PC-3 (cell line): ENCODE results near the gene POMP. TPM values are rescaled to one million over a fixed set of nuclear protein-coding genes. Genes with fewer than 3 reads are reported as not detected.

Source experiments
- ATAC-seq: fragments of 200-7000 bp; cut with Tn5 transposase; 2 replicates; pipeline ENCODE4 v1.9.1; 2020; ENCODE audit warnings: mild to moderate bottlenecking, moderate library complexity
- BruUV-seq: library from RNA; stranded (reverse); fragments of 400-500 nt; replicated peaks from 2 replicates; lab custom pipeline; 2021; lab: Mats Ljungman, UMichigan
- CTCF ChIA-PET: fragments of 300-600 bp; sonication (Branson Sonifier 250); formaldehyde crosslinking; loops from one replicate; lab custom pipeline; 2022; ENCODE audit warnings: antibody characterized with exemption; lab: Charles Lee
- POLR2A ChIA-PET: fragments of 300-600 bp; sonication (Branson Sonifier 250); formaldehyde crosslinking; loops from one replicate; lab custom pipeline; 2022; ENCODE audit warnings: antibody characterized with exemption; ENCODE audit not compliant: unreplicated experiment; lab: Charles Lee
- DNase-seq: peaks from one replicate; pipeline ENCODE4 v3.0.0-alpha.2; 2015
- H2AFZ ChIP-seq: fragments of 300-600 bp; sonication (generic); 2 replicates; pipeline ENCODE4 v1.6.0; 2016; ENCODE audit warnings: antibody characterized with exemption, low read length
- H3F3A ChIP-seq: fragments of 300-600 bp; sonication (generic); one replicate; pipeline ENCODE4 v1.6.0; 2017; ENCODE audit warnings: antibody characterized with exemption, low read length, control low read depth, mild to moderate bottlenecking; ENCODE audit not compliant: unreplicated experiment
- H3K27ac ChIP-seq: fragments of 300-600 bp; sonication (generic); 2 replicates; pipeline ENCODE4 v1.5.1; 2016; ENCODE audit warnings: mild to moderate bottlenecking, low read length
- H3K27me3 ChIP-seq: fragments of 300-600 bp; sonication (generic); 2 replicates; pipeline ENCODE4 v1.6.1; 2016; ENCODE audit warnings: low read length, mixed read lengths
- H3K36me3 ChIP-seq: fragments of 300-600 bp; sonication (generic); 2 replicates; pipeline ENCODE4 v1.6.1; 2016; ENCODE audit warnings: low read depth, mixed run types, low read length, mixed read lengths
- H3K4me1 ChIP-seq: fragments of 300-600 bp; sonication (generic); 2 replicates; pipeline ENCODE4 v1.5.1; 2016; ENCODE audit warnings: low read length; ENCODE audit not compliant: insufficient read depth
- H3K4me2 ChIP-seq: fragments of 300-600 bp; sonication (generic); 2 replicates; pipeline ENCODE4 v1.6.0; 2016; ENCODE audit warnings: low read length
- H3K4me3 ChIP-seq: fragments of 300-600 bp; sonication (generic); 2 replicates; pipeline ENCODE4 v1.5.1; 2016; ENCODE audit warnings: mild to moderate bottlenecking, low read length, mixed read lengths
- H3K79me2 ChIP-seq: fragments of 300-600 bp; sonication (generic); 2 replicates; pipeline ENCODE4 v1.6.1; 2017; ENCODE audit warnings: low read length, mixed read lengths
- H3K9ac ChIP-seq: fragments of 300-600 bp; sonication (generic); 2 replicates; pipeline ENCODE4 v1.6.0; 2016; ENCODE audit warnings: mild to moderate bottlenecking, low read length
- H3K9me2 ChIP-seq: fragments of 300-600 bp; sonication (generic); replicated peaks from 2 replicates; pipeline ENCODE4 v1.6.1; 2016; ENCODE audit warnings: mixed run types, low read length, mixed read lengths
- H3K9me3 ChIP-seq: fragments of 300-600 bp; sonication (generic); 2 replicates; pipeline ENCODE4 v1.6.1; 2016; ENCODE audit warnings: low read length, mixed read lengths
- H4K20me1 ChIP-seq: fragments of 300-600 bp; sonication (generic); 2 replicates; pipeline ENCODE4 v1.6.1; 2016; ENCODE audit warnings: low read length, mixed read lengths
- EZH2 ChIP-seq: fragments of 300-600 bp; sonication (generic); IDR thresholded peaks from one replicate; pipeline ENCODE4 v1.6.1; 2017; ENCODE audit warnings: antibody characterized with exemption, mild to moderate bottlenecking, low read length; ENCODE audit not compliant: unreplicated experiment
- EZH2phosphoT487 ChIP-seq: fragments of 300-600 bp; sonication (generic); IDR thresholded peaks from 2 replicates; pipeline ENCODE4 v1.6.1; 2018; ENCODE audit warnings: mild to moderate bottlenecking, antibody characterized with exemption, low read length, borderline replicate concordance
- intact Hi-C: fragments of 100-400 bp; cut with micrococcal nuclease; formaldehyde crosslinking; loops from 2 replicates; pipeline ENCODE4 v1.9.0; 2023
- total RNA-seq: library from RNA; depleted of rRNA; stranded (reverse); fragments of >200 nt; gene quantifications from 2 replicates; pipeline ENCODE4 v1.2.3, GENCODE V29; 2014
- TF ChIP-seq, protein P1 (sequence below): fragments of 300-600 bp; sonication (generic); conservative IDR thresholded peaks from 2 replicates; pipeline ENCODE4 v1.5.1; 2017; ENCODE audit warnings: antibody characterized with exemption, low read depth, mild to moderate bottlenecking, low read length

POMP gene
- total RNA-seq, 1 experiment from 2014 or later, result 92.8 TPM

DNA sequence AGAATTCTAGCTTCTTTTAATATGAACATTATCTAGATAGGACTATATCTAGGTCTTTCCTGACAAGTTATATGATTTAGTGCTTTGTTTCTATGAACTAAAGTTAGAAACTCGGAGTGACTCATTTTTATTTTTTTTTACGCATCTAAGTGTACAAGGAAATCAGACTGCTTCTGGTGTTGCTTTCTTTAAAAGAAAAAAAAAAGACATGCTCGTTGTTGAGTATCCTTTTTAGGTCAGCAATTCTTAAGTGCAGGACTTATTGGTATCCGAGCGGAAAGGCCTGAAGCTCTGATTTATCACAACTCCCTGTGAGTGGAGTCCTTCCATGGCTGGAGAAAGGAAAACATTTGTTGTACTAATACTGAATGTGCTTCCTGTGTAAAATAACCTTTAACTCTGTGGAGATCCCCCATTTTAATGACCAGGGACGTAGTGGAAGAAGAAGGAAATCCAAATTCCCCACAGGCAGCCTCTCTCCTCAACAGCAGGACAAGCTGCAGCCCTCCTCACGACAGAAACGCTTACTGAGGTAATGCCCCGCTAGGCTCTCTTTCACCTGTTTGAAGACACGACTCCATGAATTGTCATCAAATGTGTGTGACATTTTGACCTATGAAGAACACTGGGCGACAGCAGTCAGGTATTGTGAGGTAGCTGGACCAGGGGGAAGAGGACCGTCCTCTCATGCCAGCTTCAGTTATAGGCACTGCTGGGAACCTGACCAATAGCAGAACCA lies 17.9 kb upstream of the POMP start:
- Histone ChIP-seq H3F3A (no peaks in the 10 kb centered on the region), H3K9me2 (no peaks in the 10 kb centered on the region), H3K27me3 (no peaks in the 10 kb centered on the region), H2AFZ (no peak overlapping the region), H3K4me3 (no peak overlapping the region), H3K4me2 (no peak overlapping the region), H3K36me3 (no peaks in the 10 kb centered on the region), H3K9me3 (no peaks in the 10 kb centered on the region), H4K20me1 (no peaks in the 10 kb centered on the region), H3K4me1 (peaks cover 5% of the 10 kb centered on the region; the same call in 1 of the 2 replicates), H3K27ac (no peak overlapping the region), H3K79me2 (no peaks in the 10 kb centered on the region), H3K9ac (no peak overlapping the region)
- no TSS peak for BruUV-seq
- intact Hi-C loops, result no loop called here
- no peak for DNase-seq
- ChIA-PET POLR2A (no interaction called here), CTCF (no interaction called here)
- TF ChIP-seq EZH2phosphoT487, result no peak
- no peak for TF ChIP-seq EZH2
- TF ChIP-seq, protein P1, sequence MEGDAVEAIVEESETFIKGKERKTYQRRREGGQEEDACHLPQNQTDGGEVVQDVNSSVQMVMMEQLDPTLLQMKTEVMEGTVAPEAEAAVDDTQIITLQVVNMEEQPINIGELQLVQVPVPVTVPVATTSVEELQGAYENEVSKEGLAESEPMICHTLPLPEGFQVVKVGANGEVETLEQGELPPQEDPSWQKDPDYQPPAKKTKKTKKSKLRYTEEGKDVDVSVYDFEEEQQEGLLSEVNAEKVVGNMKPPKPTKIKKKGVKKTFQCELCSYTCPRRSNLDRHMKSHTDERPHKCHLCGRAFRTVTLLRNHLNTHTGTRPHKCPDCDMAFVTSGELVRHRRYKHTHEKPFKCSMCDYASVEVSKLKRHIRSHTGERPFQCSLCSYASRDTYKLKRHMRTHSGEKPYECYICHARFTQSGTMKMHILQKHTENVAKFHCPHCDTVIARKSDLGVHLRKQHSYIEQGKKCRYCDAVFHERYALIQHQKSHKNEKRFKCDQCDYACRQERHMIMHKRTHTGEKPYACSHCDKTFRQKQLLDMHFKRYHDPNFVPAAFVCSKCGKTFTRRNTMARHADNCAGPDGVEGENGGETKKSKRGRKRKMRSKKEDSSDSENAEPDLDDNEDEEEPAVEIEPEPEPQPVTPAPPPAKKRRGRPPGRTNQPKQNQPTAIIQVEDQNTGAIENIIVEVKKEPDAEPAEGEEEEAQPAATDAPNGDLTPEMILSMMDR, result no peak
- ATAC-seq, result no peak

DNA sequence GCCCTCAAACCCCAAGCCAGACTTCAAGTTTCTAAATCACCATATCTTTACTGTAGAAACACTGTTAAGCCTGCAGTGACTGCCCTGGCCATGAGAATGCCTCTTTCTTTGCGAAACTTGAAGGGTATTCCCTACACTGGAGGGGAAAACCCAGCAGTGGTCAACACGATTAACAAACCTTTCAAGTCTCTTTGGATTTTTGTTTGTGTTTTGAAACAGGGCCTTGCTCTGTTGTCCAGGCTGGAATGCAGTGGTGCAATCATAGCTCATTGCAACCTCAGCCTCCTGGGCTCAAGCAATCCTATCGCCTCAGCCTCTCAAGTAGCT lies 17.4 kb upstream of the POMP start:
- no peak for ATAC-seq
- ChIA-PET POLR2A (no interaction called here), CTCF (no interaction called here)
- no peak for DNase-seq
- intact Hi-C loops, result no loop called here
- no peaks in the 10 kb centered on the region for H3K9me3 ChIP-seq
- H3K9me2 ChIP-seq, result no peaks in the 10 kb centered on the region
- no TSS peak for BruUV-seq
- no peaks in the 10 kb centered on the region for H3F3A ChIP-seq
- TF ChIP-seq, protein P1, result no peak
- TF ChIP-seq EZH2phosphoT487, result no peak
- H3K4me3 ChIP-seq, result no peak overlapping the region
- no peak overlapping the region for H3K27ac ChIP-seq
- no peaks in the 10 kb centered on the region for H3K79me2 ChIP-seq
- H3K9ac ChIP-seq, result no peak overlapping the region
- no peak overlapping the region for H2AFZ ChIP-seq
- H4K20me1 ChIP-seq, result no peaks in the 10 kb centered on the region
- no peaks in the 10 kb centered on the region for H3K36me3 ChIP-seq
- no peaks in the 10 kb centered on the region for H3K27me3 ChIP-seq
- no peak overlapping the region for H3K4me2 ChIP-seq
- H3K4me1 ChIP-seq, result no peaks in the 10 kb centered on the region

DNA sequence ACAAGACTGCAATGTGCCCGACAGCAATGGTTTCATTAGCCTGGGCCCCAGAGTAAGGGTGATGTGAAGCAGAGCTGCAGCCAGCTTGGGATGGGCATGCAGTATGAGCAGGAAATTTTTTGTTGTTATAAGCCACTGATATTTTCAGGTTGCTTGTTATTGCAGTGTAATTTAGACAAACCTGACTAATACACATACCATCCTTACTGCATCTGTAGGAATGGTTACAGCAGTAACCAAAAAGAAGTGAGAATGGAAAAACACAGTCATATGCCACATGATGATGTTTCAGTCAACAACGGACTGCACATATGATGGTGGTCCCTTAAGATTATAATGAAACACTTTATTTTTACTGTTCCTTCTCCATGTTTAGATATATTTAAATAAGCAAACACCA lies 8.6 kb upstream of the POMP start:
- ATAC-seq (no peak), DNase-seq (no peak)
- Histone ChIP-seq H3F3A (no peaks in the 10 kb centered on the region), H3K4me3 (no peak overlapping the region), H3K4me2 (no peak overlapping the region), H3K36me3 (no peaks in the 10 kb centered on the region), H3K4me1 (peaks cover 5% of the 10 kb centered on the region; the same call in 1 of the 2 replicates), H3K27me3 (no peaks in the 10 kb centered on the region), H2AFZ (no peak overlapping the region), H4K20me1 (no peaks in the 10 kb centered on the region), H3K79me2 (no peaks in the 10 kb centered on the region), H3K9me3 (no peaks in the 10 kb centered on the region), H3K9me2 (no peaks in the 10 kb centered on the region), H3K27ac (no peak overlapping the region), H3K9ac (no peak overlapping the region)
- POLR2A ChIA-PET, result no interaction called here
- CTCF ChIA-PET, result no interaction called here
- no TSS peak for BruUV-seq
- intact Hi-C loops, result no loop called here
- TF ChIP-seq EZH2, result no peak
- TF ChIP-seq EZH2phosphoT487, result no peak
- TF ChIP-seq, protein P1, result no peak
